DMS79 (cell line): Measurements from ENCODE around the gene PLPP7.

Source experiments
- DNase-seq: peaks from one replicate; lab custom pipeline; 2025; lab: John Stamatoyannopoulos, UW

Gene PLPP7

GRCh38 chr9:131281119-131281965 lies 8.2 kb upstream of the PLPP7 start:
- no peak for DNase-seq

DNA sequence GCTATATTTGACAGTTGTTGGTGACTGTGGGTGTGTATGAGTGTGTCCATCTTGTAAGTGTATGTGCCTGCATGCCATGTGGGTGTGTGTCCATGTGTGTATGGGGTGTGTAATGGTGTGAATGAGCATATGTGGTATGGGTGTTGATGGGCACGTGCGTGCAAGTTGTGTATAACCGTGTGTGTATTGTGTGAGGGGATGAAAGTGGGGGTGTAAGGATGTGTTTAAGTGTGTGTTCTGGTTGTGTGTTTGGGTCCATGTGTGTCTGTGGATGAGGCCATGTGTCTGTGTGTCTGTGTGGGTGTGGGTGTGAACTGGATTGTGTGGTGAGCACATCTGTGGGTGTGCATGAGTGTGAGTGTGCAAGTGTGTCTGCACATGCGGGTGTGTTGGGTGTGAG lies 7.3 kb upstream of the PLPP7 start:
- no peak for DNase-seq

GRCh38 chr9:131282688-131283422 lies 6.7 kb upstream of the PLPP7 start:
- DNase-seq, result no peak

DNA sequence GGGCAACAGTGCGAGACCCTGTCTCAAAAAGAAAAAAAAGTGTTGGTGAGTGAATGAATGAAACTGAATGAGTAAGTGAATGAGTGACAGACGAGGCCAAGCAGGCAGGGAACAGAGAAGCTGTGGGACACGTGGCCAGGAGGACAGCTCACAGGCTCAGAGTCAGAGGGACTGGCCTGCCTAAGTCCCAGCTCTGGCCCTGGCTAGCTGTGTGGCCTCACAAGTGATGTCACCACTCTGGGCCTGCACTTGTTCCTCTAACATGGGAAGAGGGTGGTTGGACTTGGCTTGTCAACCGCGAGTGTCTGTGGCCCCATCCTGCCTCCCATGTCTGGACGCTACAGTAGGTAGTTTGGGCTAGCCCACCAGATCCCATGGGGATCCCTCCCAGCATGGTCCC lies 4.7 kb upstream of the PLPP7 start:
- DNase-seq, result no peak

DNA sequence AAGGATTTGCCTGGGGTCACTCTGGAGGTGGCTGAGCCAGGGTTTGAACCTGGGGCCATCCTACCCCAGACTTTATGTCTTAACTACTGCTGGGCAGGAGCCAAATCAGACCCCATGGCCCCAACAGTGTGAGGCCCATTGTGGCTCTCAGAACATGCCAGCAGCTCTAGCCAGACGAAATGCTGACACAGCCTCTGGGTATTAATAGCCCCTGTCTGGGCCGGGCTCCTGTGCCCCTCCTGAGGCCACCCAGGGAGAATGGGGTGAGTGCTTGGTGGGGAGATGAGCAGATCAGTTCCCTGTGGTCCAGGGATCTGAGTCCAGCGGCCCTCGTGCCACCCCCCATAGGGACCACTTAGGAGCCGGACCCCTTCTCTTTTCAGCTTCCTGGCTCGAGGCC lies 2.2 kb upstream of the PLPP7 start:
- DNase-seq, result no peak

- DNase-seq, result no peak
These were observed 1.3 kb upstream of the PLPP7 start for GRCh38 chr9:131288217-131288616.

DNA sequence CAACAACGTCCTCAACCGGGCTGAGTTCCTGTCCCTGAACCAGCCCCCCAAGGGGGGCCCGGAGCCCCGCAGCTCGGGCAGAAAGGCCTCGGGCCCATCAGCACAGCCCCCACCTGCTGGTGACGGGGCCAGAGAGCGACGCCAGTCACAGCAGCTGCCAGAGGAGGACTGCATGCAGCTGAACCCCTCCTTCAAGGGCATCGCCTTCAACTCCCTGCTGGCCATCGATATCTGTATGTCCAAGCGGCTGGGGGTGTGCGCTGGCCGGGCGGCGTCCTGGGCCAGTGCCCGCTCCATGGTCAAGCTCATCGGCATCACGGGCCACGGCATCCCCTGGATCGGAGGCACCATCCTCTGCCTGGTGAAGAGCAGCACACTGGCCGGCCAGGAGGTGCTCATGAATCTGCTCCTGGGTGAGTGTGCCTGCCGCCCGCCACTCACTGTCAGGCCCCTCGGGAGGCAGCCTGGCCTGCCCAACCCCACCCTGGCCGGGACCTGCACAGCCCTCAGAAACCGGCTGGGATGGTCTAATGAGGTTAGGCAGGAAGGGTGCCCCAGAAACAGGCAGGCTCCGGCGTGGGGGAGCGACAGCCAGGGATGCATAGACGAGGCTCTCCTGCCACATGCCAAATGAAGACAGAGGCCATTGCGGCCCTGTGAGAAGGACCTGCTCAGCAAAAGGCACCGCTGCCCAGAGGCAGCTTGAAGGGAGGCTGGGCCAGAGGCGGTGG lies 678 bp downstream of the PLPP7 start:
- no peak for DNase-seq

DNA sequence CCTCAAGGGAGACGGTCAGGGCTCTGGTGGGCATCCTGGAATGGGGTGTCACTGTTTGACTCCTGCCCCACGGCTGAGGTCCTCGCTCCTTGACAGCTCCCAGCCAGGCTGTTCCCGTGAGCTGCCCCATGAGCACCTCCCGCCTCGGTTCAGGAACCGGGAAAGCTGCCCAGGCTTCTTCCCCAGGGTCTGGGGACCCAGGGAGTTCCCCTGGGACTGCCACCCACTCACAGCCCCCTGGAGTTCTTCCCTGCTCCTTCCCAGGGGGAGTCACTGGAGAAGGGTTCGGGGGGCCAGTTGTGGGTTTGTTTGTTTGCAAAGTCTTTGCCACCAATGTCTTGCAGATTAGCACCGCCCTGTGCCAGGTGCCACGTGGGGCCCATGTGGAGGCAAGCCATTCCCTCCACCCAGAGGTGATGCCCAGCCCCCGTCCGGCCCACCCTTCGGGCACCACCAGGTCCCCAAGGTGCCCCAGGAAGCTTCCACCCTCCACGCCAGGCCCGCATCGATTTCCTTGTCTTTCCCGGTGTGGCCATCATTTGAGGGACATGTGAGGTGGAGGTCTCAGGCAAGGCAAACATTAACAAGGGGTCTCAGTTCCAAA lies 1.3 kb downstream of the PLPP7 start:
- DNase-seq, result no peak

- DNase-seq, result no peak
These were observed 2.3 kb downstream of the PLPP7 start for GRCh38 chr9:131291795-131292315.

- no peak for DNase-seq
These were observed 3.4 kb downstream of the PLPP7 start for GRCh38 chr9:131292937-131293336.

- DNase-seq, result no peak
These were observed 6.9 kb downstream of the PLPP7 start for GRCh38 chr9:131296460-131296859.

DNA sequence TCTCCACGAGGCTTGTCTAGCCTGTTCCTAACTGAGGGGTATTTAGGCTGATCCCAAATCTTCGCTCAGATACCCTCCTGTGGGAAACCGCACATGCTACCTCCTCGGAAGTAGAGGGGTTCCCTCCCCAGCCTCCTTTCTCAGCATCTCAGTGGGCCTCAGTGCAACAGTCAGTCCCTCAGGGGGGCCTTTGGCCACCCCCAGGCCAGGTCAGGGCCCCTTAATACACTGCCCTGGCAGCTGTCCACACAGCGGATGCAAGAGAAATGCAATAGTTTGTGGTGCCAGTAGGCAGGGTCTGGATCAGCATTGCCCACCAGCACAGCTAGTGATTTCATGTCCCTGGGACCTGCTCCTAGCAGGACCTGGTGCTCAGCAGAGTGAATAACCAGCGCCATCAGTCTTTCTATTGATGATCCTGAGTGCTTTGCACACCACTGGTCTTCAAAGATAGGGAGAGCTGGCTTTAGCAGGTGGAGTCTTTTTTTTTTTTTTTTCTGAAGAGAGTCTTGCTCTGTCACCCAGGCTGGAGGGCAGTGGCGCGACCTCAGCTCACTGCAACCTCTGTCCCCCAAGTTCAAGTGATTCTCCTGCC lies 7.5 kb downstream of the PLPP7 start:
- DNase-seq, result no peak

- no peak for DNase-seq
These were observed 8.4 kb downstream of the PLPP7 start for GRCh38 chr9:131297903-131298302.

DNA sequence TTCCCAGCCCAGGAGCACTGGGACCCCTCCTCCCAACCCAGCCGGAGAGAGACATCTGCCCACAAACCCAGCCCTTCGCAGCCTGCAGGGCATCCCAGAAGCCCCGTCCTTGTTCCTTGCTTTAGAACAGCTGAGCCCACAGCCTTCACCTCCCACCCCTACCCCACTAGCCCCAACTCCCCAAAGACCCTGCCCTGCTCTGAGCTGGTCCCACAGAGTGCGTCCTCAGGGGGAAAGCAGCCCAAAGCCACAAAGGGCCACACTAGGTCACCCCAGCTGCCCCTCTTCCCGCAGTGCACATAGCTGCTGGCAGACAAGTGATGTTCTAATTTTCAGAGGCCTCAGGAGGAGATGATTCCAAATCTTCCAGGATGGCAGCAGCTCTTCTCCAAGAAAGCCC lies 8.8 kb downstream of the PLPP7 start:
- no peak for DNase-seq

DNA sequence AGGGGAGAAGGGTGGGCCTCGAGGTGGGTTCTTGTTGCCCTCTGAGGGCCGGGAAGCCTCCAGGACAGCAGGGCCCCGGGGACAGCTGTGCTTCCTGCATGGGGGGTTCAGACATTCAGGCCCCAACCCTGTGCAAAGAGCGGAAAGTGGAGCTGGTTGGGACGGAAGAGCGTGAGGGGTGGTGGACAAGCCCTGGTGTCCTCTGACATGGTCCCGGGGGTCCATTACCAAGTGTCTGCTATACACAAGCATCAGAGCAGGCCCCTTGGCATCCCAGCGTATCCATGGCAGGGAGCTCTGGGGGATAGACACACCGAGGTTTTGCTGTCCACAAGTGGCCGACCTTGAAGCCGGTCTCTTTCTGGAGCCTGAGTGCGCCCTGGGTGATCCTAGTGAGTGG lies 9.3 kb downstream of the PLPP7 start:
- no peak for DNase-seq

DNA sequence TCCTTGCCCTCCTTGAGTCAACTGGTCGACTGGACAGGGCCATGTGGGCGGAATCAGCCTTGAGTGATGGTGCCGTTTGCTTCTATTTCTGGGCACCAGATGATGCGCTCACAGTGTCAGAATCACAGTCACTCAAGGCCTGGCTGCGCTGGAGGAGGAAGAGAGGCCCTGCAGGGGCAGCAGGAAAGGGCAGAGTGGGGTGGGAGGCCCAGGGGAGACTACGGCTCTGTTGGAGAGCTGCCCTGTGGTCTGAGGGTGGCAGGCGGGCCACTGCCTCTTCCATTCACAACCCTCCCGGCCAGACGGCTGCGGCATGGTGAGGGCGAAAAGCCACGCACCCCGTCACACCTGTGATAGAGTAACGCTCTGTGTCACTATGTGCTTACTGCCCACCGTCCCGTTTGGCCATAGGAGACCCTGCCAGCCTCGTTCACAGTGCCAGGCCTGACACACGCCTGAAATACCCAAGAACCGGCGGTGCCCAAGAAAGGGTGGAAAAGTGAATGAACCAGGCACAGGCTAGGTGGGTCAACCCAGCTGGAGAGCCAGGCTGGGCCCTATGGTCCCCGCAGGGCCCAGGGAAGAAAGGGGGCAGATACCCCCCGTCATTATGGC lies 9.9 kb downstream of the PLPP7 start:
- no peak for DNase-seq

DNA sequence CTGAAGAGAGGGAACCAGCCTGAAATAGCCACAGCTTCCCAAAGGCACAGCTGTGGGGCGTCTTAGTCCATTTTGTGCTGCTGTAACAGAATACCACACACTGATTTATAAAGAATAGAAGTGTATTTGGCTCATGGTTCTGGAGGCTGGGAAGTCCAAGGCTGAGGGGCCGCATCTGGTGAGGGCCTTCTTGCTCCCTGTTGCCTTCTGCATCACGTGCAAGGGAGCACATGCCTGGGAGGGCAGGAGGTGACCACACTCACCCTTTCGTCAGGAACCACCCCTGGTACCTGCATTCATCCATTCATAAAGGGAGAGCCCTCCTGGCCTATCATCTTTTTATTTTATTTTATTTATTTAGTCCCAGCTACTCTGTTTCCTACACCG lies 10.4 kb downstream of the PLPP7 start:
- DNase-seq, result no peak

GRCh38 chr9:131300444-131300843 lies 10.9 kb downstream of the PLPP7 start:
- DNase-seq, result no peak

DNA sequence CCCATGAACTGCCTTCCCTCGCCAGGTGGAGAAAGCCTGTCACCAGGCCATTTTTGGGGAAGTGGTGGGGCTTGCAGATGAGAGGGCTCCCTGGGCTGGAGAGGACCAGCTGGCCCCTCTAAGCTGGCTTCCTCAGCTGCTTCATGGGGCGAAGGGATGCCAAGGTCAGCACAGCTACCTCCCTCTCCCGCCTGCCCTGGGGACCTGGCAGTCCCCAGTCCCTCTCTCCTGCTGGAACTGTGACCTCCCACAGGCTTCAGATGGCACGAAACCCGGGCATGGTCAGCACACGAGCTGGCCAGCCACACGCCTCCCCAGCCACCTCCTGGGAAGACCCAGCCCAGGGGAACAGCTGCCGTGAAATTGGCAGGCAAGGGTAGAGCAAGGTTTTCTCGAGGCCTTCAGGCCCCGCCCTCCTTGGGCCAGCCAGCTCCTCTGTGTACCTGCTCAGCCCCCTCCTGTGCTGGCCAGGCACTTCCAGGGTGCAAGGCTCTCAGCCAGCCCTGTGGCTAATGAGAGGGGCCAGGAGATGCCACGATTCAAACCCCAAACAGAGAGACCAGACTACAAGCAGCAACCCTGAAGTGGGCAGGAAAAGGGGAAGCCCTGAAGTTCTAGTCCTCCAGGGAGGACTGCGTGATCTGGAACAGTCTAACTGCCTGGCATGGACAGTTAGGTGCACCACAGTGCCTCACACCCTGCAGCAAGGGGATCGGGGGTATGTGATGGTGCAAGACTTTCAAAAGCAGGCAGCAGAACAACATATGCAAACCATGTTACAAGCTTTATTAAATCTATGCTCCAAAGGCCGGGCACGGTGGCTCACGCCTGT lies 12.9 kb downstream of the PLPP7 start:
- DNase-seq, result no peak
